Neuronal stem cell (in vitro differentiated cells): ENCODE results near the gene RUBCNL.

Experiments
- DNase-seq: peaks from one replicate; pipeline ENCODE4 v3.0.0-alpha.2; 2013; ENCODE audit warnings: low spot score
- H2AFZ ChIP-seq: one replicate; pipeline ENCODE4 v1.6.1; 2013; ENCODE audit warnings: mild to moderate bottlenecking, low read length, inconsistent platforms
- H2AK5ac ChIP-seq: 2 replicates; pipeline ENCODE4 v1.6.1; 2013; ENCODE audit warnings: low read depth, mild to moderate bottlenecking, inconsistent platforms, low read length, moderate library complexity, mixed read lengths
- H2BK120ac ChIP-seq: 2 replicates; pipeline ENCODE4 v1.6.1; 2013; ENCODE audit warnings: low read depth, mild to moderate bottlenecking, inconsistent platforms, low read length, moderate library complexity, mixed read lengths
- H2BK12ac ChIP-seq: one replicate; pipeline ENCODE4 v1.6.1; 2013; ENCODE audit warnings: low read length, inconsistent platforms
- H2BK15ac ChIP-seq: 2 replicates; pipeline ENCODE4 v1.6.1; 2013; ENCODE audit warnings: mild to moderate bottlenecking, low read length, inconsistent platforms, mixed read lengths
- H2BK5ac ChIP-seq: one replicate; pipeline ENCODE4 v1.6.1; 2013; ENCODE audit warnings: inconsistent platforms, mild to moderate bottlenecking, low read length, moderate library complexity
- H3K14ac ChIP-seq: one replicate; pipeline ENCODE4 v1.6.1; 2013; ENCODE audit warnings: low read length, inconsistent platforms
- H3K18ac ChIP-seq: 2 replicates; pipeline ENCODE4 v1.6.1; 2013; ENCODE audit warnings: low read length, inconsistent platforms
- H3K23ac ChIP-seq: 2 replicates; pipeline ENCODE4 v1.6.1; 2013; ENCODE audit warnings: low read depth, mild to moderate bottlenecking, mixed read lengths, low read length, inconsistent platforms; ENCODE audit not compliant: poor library complexity
- H3K27ac ChIP-seq: replicated peaks from 3 replicates; pipeline ENCODE4 v1.5.1; 2013; ENCODE audit warnings: low read length, inconsistent platforms
- H3K27me3 ChIP-seq, 3 experiments: 2 replicates each; pipeline ENCODE4 v1.6.1; 2013; ENCODE audit warnings: low read length in 3 of 3, mild to moderate bottlenecking in 2 of 3, inconsistent platforms in 1 of 3, low read depth in 1 of 3, mixed read lengths in 1 of 3, moderate library complexity in 1 of 3; ENCODE audit not compliant: control insufficient read depth in 3 of 3, insufficient read depth in 3 of 3
- H3K36me3 ChIP-seq, 2 donors: replicated peaks in 1 of 2; 2 replicates each; pipeline ENCODE4 v1.6.1; 2013; ENCODE audit warnings: low read length in 2 of 2; ENCODE audit not compliant: control insufficient read depth in 2 of 2, insufficient read depth in 2 of 2
- H3K4ac ChIP-seq: 2 replicates; pipeline ENCODE4 v1.6.1; 2013; ENCODE audit warnings: inconsistent platforms, mild to moderate bottlenecking, low read length, moderate library complexity
- H3K4me1 ChIP-seq, 2 donors: 1 replicate in 1 of 2; 2 replicates in 1 of 2; pipeline ENCODE4 v1.6.1; 2013; ENCODE audit warnings: low read length in 2 of 2, low read depth in 1 of 2; ENCODE audit not compliant: control insufficient read depth in 2 of 2, insufficient read depth in 1 of 2
- H3K4me2 ChIP-seq: one replicate; pipeline ENCODE4 v1.6.1; 2013; ENCODE audit warnings: mild to moderate bottlenecking, low read length, inconsistent platforms; ENCODE audit not compliant: insufficient read depth, poor library complexity, severe bottlenecking
- H3K4me3 ChIP-seq, 2 donors: 2 replicates each; pipeline ENCODE4 v1.5.1; 2013; ENCODE audit warnings: low read length in 2 of 2, mild to moderate bottlenecking in 2 of 2, inconsistent platforms in 1 of 2, moderate library complexity in 1 of 2
- H3K79me1 ChIP-seq: one replicate; pipeline ENCODE4 v1.6.1; 2013; ENCODE audit warnings: low read depth, mild to moderate bottlenecking, inconsistent platforms, low read length, moderate library complexity
- H3K9ac ChIP-seq: one replicate; pipeline ENCODE4 v1.6.1; 2013; ENCODE audit warnings: mild to moderate bottlenecking, low read depth, low read length, inconsistent platforms; ENCODE audit not compliant: poor library complexity
- H3K9me3 ChIP-seq, 2 donors: replicated peaks in 1 of 2; 2 replicates each; pipeline versions ENCODE3 to v1.6.1; 2013; ENCODE audit warnings: low read length in 2 of 2, mild to moderate bottlenecking in 2 of 2, inconsistent platforms in 1 of 2, low read depth in 1 of 2, mixed read lengths in 1 of 2, moderate library complexity in 1 of 2; ENCODE audit not compliant: control insufficient read depth in 2 of 2, insufficient read depth in 1 of 2
- H4K8ac ChIP-seq: one replicate; pipeline ENCODE4 v1.6.1; 2013; ENCODE audit warnings: low read depth, mild to moderate bottlenecking, inconsistent platforms, low read length, moderate library complexity
- H4K91ac ChIP-seq: one replicate; pipeline ENCODE4 v1.6.1; 2013; ENCODE audit warnings: low read length, low read depth, mild to moderate bottlenecking, inconsistent platforms; ENCODE audit not compliant: poor library complexity
- WGBS, 2 donors: extraction: QIAGEN DNeasy Blood & Tissue Kit; methylation state at CpG; one replicate each; pipeline ENCODE4 v1.1.7; 2013; ENCODE audit warnings: missing lambda C conversion rate in 2 of 2, mixed read lengths in 1 of 2; ENCODE audit not compliant: insufficient read length in 2 of 2, insufficient replicate concordance in 1 of 2; ENCODE audit errors: extremely low coverage in 2 of 2; 5-methylcytosine and 5-hydroxymethylcytosine counted together

The RUBCNL gene

DNA sequence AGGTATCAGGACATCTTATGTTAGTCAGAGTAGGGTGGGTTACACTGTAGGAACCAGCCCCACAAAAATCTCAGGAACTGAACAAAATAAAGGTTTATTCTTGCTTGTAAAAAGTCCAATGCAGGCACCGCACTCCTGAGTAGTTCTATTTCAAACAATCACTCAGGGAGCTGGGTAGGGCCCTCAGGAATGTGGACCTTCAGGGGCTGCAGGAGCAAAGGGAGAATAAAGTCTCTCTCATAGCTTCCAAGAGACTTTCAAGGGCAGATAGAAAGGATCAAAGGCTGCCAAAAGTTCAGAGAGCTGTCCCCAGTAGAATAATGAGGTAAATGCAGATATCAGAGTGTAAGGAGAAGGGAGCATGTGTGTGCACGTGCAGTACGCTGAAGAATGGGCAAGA lies 49.4 kb downstream of the RUBCNL start:
- H2BK15ac ChIP-seq, result no peak overlapping the region
- H3K14ac ChIP-seq, result no peak overlapping the region
- H4K8ac ChIP-seq, result no peak overlapping the region
- no peak overlapping the region for H2BK120ac ChIP-seq
- H3K79me1 ChIP-seq, result no peaks in the 10 kb centered on the region
- no peak overlapping the region for H3K4me3 ChIP-seq
- no peak overlapping the region for H3K27ac ChIP-seq
- H2AK5ac ChIP-seq, result no peak overlapping the region
- H3K18ac ChIP-seq, result no peak overlapping the region
- WGBS, 2 donors, result no CpG with 5 or more reads among the region's 3 CpGs
- no peak overlapping the region for H3K23ac ChIP-seq
- H4K91ac ChIP-seq, result no peak overlapping the region
- H3K27me3 ChIP-seq, result no peaks in the 10 kb centered on the region
- no peaks in the 10 kb centered on the region for H3K36me3 ChIP-seq
- no peak overlapping the region for H2BK5ac ChIP-seq
- H3K4ac ChIP-seq, result no peak overlapping the region
- no peak overlapping the region for H3K4me2 ChIP-seq
- no peak overlapping the region for H2BK12ac ChIP-seq
- peaks cover 0 to 3% of the 10 kb centered on the region in 2 donors for H3K9me3 ChIP-seq
- H3K4me1 ChIP-seq, result no peaks in the 10 kb centered on the region
- DNase-seq, result no peak
- no peak overlapping the region for H3K9ac ChIP-seq
- no peak overlapping the region for H2AFZ ChIP-seq

GRCh38 chr13:46334035-46334822 lies 52.8 kb downstream of the RUBCNL start:
- Histone ChIP-seq H2AFZ (no peak overlapping the region), H4K91ac (no peak overlapping the region), H3K4me3 (no peak overlapping the region), H3K4me2 (no peak overlapping the region), H3K9ac (no peak overlapping the region), H3K14ac (no peak overlapping the region), H2BK5ac (no peak overlapping the region), H3K9me3 (peaks cover 0 to 3% of the 10 kb centered on the region in 2 donors), H2AK5ac (no peak overlapping the region), H3K18ac (no peak overlapping the region), H3K27me3 (peaks cover 0 to 16% (median 0%) of the 10 kb centered on the region in 3 experiments), H3K4ac (no peak overlapping the region), H3K23ac (no peak overlapping the region), H3K79me1 (no peaks in the 10 kb centered on the region), H3K4me1 (no peaks in the 10 kb centered on the region), H3K36me3 (no peaks in the 10 kb centered on the region), H4K8ac (no peak overlapping the region), H2BK12ac (no peak overlapping the region), H3K27ac (no peak overlapping the region), H2BK15ac (no peak overlapping the region), H2BK120ac (no peak overlapping the region)
- no CpG with 5 or more reads among the region's 10 CpGs for WGBS, 2 donors
- DNase-seq, result no peak

DNA sequence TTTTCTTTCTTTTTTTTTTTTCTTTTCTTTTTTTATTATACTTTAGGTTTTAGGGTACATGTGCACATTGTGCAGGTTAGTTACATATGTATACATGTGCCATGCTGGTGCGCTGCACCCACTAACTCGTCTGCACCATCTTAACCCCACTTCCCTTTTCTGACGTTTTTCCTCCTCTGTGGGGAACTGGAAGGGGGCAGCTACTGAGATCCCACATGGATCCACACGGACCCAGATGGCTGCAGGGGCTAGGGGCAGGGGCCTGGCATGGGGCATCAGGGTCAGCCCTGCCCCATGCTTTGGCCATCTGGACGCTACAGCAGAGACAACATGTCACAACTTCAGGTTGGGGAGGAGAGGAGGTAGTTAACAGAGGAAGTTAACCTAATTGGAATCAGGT lies 54.3 kb downstream of the RUBCNL start:
- Histone ChIP-seq H3K36me3 (no peaks in the 10 kb centered on the region), H2AK5ac (no peak overlapping the region), H3K4me2 (no peak overlapping the region), H4K91ac (no peak overlapping the region), H2BK5ac (no peak overlapping the region), H3K27me3 (peaks cover 0 to 17% (median 0%) of the 10 kb centered on the region in 3 experiments), H2BK120ac (no peak overlapping the region), H4K8ac (no peak overlapping the region), H2AFZ (no peak overlapping the region), H2BK15ac (no peak overlapping the region), H3K79me1 (no peaks in the 10 kb centered on the region), H2BK12ac (no peak overlapping the region), H3K18ac (no peak overlapping the region), H3K4ac (no peak overlapping the region), H3K4me3 (no peak overlapping the region), H3K14ac (no peak overlapping the region), H3K23ac (no peak overlapping the region), H3K4me1 (no peaks in the 10 kb centered on the region), H3K9ac (no peak overlapping the region), H3K9me3 (peaks cover 0 to 3% of the 10 kb centered on the region in 2 donors), H3K27ac (no peak overlapping the region)
- no peak for DNase-seq
- no CpG with 5 or more reads among the region's 5 CpGs for WGBS, 2 donors

DNA sequence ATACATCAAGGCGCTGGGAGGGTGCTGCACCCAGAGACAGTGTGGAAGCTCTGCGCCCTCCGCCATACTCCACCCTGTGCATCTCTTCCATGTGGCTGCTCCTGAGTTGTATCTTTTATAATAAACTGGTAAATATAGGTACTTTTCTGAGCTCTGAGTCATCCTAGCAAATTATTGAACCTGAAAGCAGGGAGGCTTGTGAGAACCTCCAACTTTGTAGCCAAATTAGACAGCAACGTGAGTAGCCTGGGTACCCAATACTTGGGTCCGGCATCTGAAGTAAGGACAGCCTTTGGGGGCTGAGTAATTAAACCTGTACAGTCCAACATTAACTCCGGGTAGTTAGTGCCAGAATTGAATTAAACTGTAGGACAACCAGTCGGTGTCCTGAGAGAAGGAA lies 57.4 kb downstream of the RUBCNL start:
- Histone ChIP-seq H4K91ac (no peak overlapping the region), H3K9ac (no peak overlapping the region), H2AK5ac (no peak overlapping the region), H3K27ac (no peak overlapping the region), H3K4me3 (no peak overlapping the region), H3K4ac (no peak overlapping the region), H3K14ac (no peak overlapping the region), H3K4me1 (no peaks in the 10 kb centered on the region), H2BK15ac (no peak overlapping the region), H4K8ac (no peak overlapping the region), H3K36me3 (no peaks in the 10 kb centered on the region), H2BK5ac (no peak overlapping the region), H3K9me3 (no peaks in the 10 kb centered on the region), H3K27me3 (peaks cover 0 to 17% (median 0%) of the 10 kb centered on the region in 3 experiments), H2AFZ (no peak overlapping the region), H3K23ac (no peak overlapping the region), H3K4me2 (no peak overlapping the region), H2BK12ac (no peak overlapping the region), H3K18ac (no peak overlapping the region), H2BK120ac (no peak overlapping the region), H3K79me1 (no peaks in the 10 kb centered on the region)
- WGBS, 2 donors, result no CpG with 5 or more reads among the region's 7 CpGs
- DNase-seq, result no peak
